Spleen (tissue), 11 donors: ENCODE results near the gene NIT2. TPM values are rescaled to one million over a fixed set of nuclear protein-coding genes. Genes with fewer than 3 reads are reported as not detected.

Experiments
- DNase-seq: peaks from one replicate; pipeline ENCODE4 v3.0.0-alpha.2; 2020
- H3K27ac ChIP-seq, 8 donors: fragments of 200-600 bp; sonication (generic) in 7 of 8; 1 replicate in 4 of 8; 2 replicates in 4 of 8; pipeline versions ENCODE4 v1.5.0 to v1.8.0; 2016 to 2021; ENCODE audit warnings: inconsistent platforms in 4 of 8, mild to moderate bottlenecking in 4 of 8, moderate library complexity in 1 of 8
- H3K27me3 ChIP-seq, 7 donors: fragments of 200-600 bp; sonication (generic) in 6 of 7; replicated peaks in 1 of 7; 1 replicate in 4 of 7; 2 replicates in 3 of 7; pipeline versions ENCODE4 v1.5.0 to v1.8.0; 2016 to 2021; ENCODE audit warnings: inconsistent platforms in 3 of 7, mild to moderate bottlenecking in 1 of 7
- H3K36me3 ChIP-seq, 6 donors: fragments of 200-600 bp; sonication (generic) in 5 of 6; 1 replicate in 4 of 6; 2 replicates in 2 of 6; pipeline versions ENCODE4 v1.5.0 to v1.8.0; 2016 to 2021; ENCODE audit warnings: inconsistent platforms in 2 of 6
- H3K4me1 ChIP-seq, 6 donors: fragments of 200-600 bp; sonication (generic) in 5 of 6; 1 replicate in 3 of 6; 2 replicates in 3 of 6; pipeline versions ENCODE4 v1.5.0 to v1.8.0; 2016 to 2021; ENCODE audit warnings: inconsistent platforms in 3 of 6
- H3K4me3 ChIP-seq, 8 donors: fragments of 200-600 bp; sonication (generic) in 7 of 8; 1 replicate in 4 of 8; 2 replicates in 4 of 8; pipeline versions ENCODE4 v1.5.0 to v1.8.0; 2016 to 2021; ENCODE audit warnings: inconsistent platforms in 4 of 8, mild to moderate bottlenecking in 4 of 8, moderate library complexity in 2 of 8
- H3K9me3 ChIP-seq, 8 donors: fragments of 200-600 bp; sonication (generic) in 7 of 8; 1 replicate in 4 of 8; 2 replicates in 4 of 8; pipeline versions ENCODE4 v1.5.0 to v1.8.0; 2016 to 2021; ENCODE audit warnings: inconsistent platforms in 4 of 8
- POLR2A ChIP-seq, 3 donors: fragments of 450-650 bp; IDR thresholded peaks; one replicate each; pipeline ENCODE4 v1.5.1; 2017; ENCODE audit warnings: antibody characterized with exemption in 3 of 3, mild to moderate bottlenecking in 1 of 3
- POLR2AphosphoS5 ChIP-seq, 3 donors: sonication (generic); formaldehyde crosslinking; IDR thresholded peaks; one replicate each; pipeline ENCODE4 v1.5.1; 2017; ENCODE audit warnings: antibody characterized with exemption in 3 of 3
- WGBS, 5 donors: extraction: QIAGEN DNeasy Blood & Tissue Kit in 3 of 5; methylation state at CpG; one replicate each; pipeline versions ENCODE4 v1.1.5 to v1.1.7; 2013 to 2018; 5-methylcytosine and 5-hydroxymethylcytosine counted together
- intact Hi-C: fragments of 100-400 bp; cut with DNase I; formaldehyde crosslinking; loops from one replicate; pipeline ENCODE4 v1.15.0; 2023; ENCODE audit warnings: low total_unique reads
- polyA plus RNA-seq, 3 donors: library from polyadenylated mRNA; stranded (reverse); fragments of 200-250 nt; gene quantifications; one replicate each; pipeline ENCODE4 v1.2.1, GENCODE V29; 2013
- total RNA-seq, 7 donors: library from RNA; depleted of rRNA in 3 of 7; stranded (reverse); fragments of >200 nt in 3 of 7; fragmentation: NEBNext Ultra II Directional in 4 of 7; extraction: Animal tissue kit (Norgen Biotek cat#: 25700) in 4 of 7; gene quantifications; one replicate each; pipeline versions ENCODE4 v1.1.0 to v1.2.1, GENCODE V29; 2016 to 2021
- TF ChIP-seq, protein P1 (sequence below), 11 experiments: fragments of 200-600 bp in 7 of 11; fragments of 450-650 bp in 4 of 11; sonication (generic) in 4 of 11; IDR thresholded peaks in 8 of 11; conservative IDR thresholded peaks in 3 of 11; 1 replicate in 7 of 11; 2 replicates in 4 of 11; pipeline versions ENCODE4 v1.4.0 to v1.8.0; 2016 to 2021; ENCODE audit warnings: antibody characterized with exemption in 11 of 11, inconsistent platforms in 4 of 11, mild to moderate bottlenecking in 1 of 11
- donor health status: healthy with polysubstance abuse.
- donor health status: DM: no; HTN: no; CAD: no; lungs with moderate emphysema.
- donor health status: DM: no; HTN: no; CAD: no.
- donor health status: Bipolar disorder and iron deficiency.
- donor health status: healthy.
- donor health status: DM: no; HTN: no; CAD: no.
- donor health status: DM: yes; HTN: yes; CAD: no.

Gene NIT2
- total and polyA plus RNA-seq, 10 donors, result 16.8 to 30.8 (median 24.7) TPM

DNA sequence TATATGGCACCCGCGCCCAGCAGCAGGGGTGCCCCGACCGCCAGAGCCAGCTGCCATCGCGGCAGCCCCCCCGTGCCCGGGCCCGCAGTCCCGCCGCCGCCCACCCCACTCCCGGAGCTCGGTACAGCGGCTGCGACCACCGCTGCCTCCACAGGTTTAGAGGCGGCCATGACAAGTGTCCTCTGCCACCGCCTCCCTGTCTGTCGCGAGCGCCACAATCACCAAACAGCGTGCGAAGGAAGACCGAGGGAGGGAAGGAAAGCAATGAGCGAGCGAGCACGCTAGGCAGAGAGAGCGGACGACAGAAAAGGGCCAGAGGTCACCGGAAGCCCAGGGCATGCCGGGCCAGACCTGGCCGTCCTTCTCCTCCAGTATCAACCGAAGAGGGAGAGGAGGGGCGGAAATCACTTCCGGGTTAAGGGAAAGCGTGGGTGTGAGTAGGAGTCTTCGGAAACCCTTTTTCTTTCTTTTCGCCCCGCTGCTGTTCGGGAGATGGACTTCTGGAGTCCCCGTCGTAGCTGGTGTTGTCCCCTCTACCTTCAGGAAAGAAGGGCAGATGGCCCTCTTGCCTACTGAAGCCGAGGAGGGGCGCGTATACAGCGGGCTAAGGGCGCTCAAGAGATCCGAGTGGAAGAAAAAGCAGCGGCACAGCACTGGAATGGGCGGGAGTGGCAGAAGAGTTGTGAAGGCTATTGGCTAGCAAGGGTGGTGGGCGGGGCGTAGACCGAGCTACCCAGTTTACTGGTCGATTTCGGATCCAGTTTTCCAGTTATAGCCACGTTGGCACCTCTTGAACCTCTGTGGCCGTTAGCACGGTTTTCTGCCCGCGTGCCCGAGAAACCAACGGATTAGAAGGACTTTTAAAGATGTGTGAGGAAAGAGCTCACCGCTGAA lies 66.5 kb downstream of the NIT2 start, which contains the start of the genes LNP1 and TOMM70:
TSS of gene LNP1 (plus strand) at position 760 of the 894 bp plus-strand sequence. CDS start 28,191 bp downstream, outside the sequence.
TSS of gene TOMM70 (minus strand) at position 310 of the 894 bp plus-strand sequence. CDS start at position 170, 140 bp downstream.
- intact Hi-C loops, result loop anchor here (10.0 kb wide), 1 partner anchor 94 kb away; the partner anchor contains the start of gene TMEM45A
- H3K4me1 ChIP-seq, result peaks cover 26 to 72% (median 53%) of the 10 kb centered on the region in 6 donors
- 0 to 1% (median 0%) methylated on average over 47 to 64 of the region's 64 CpGs for WGBS, 5 donors
- peak within 1 kb of the TSS; percentile 65 to 95 (median 92) for H3K27ac ChIP-seq
- H3K27me3 ChIP-seq, result no peaks in the 10 kb centered on the region
- peak; percentile 97 for DNase-seq
- TF ChIP-seq, protein P1, sequence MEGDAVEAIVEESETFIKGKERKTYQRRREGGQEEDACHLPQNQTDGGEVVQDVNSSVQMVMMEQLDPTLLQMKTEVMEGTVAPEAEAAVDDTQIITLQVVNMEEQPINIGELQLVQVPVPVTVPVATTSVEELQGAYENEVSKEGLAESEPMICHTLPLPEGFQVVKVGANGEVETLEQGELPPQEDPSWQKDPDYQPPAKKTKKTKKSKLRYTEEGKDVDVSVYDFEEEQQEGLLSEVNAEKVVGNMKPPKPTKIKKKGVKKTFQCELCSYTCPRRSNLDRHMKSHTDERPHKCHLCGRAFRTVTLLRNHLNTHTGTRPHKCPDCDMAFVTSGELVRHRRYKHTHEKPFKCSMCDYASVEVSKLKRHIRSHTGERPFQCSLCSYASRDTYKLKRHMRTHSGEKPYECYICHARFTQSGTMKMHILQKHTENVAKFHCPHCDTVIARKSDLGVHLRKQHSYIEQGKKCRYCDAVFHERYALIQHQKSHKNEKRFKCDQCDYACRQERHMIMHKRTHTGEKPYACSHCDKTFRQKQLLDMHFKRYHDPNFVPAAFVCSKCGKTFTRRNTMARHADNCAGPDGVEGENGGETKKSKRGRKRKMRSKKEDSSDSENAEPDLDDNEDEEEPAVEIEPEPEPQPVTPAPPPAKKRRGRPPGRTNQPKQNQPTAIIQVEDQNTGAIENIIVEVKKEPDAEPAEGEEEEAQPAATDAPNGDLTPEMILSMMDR (IDR thresholded peaks at IDR 0.05 in 8 of 11, conservative IDR thresholded peaks at IDR 0.05 in 3 of 11), result peak in 1 of 11 experiments; percentile 38
- TF ChIP-seq POLR2A (IDR thresholded peaks at IDR 0.05) (peak in 2 of 3 donors; percentile 41 to 79), POLR2AphosphoS5 (IDR thresholded peaks at IDR 0.05) (peak; percentile 86 to 88 (median 87))
- peak within 1 kb of the TSS; percentile 72 to 97 (median 94) for H3K4me3 ChIP-seq
- H3K9me3 ChIP-seq, result no peaks in the 10 kb centered on the region
- no peaks in the 10 kb centered on the region for H3K36me3 ChIP-seq

- H3K4me3 ChIP-seq, result peak overlapping the region; percentile 72 to 97 (median 94)
- peaks cover 26 to 66% (median 50%) of the 10 kb centered on the region in 6 donors for H3K4me1 ChIP-seq
- intact Hi-C loops, result loop anchor here (10.0 kb wide), 1 partner anchor 93 kb away; the partner anchor contains the start of gene TMEM45A
- peak; percentile 86 for DNase-seq
- H3K27me3 ChIP-seq, result no peaks in the 10 kb centered on the region
- H3K9me3 ChIP-seq, result peaks cover 0 to 3% (median 2%) of the 10 kb centered on the region in 8 donors
- no peak for TF ChIP-seq POLR2AphosphoS5 (IDR thresholded peaks at IDR 0.05)
- no peak for TF ChIP-seq POLR2A (IDR thresholded peaks at IDR 0.05)
- TF ChIP-seq, protein P1 (IDR thresholded peaks at IDR 0.05 in 8 of 11, conservative IDR thresholded peaks at IDR 0.05 in 3 of 11), result no peak
- 0 to 1% (median 1%) methylated on average over 23 of the region's 23 CpGs for WGBS, 5 donors
- H3K36me3 ChIP-seq, result no peaks in the 10 kb centered on the region
- peak overlapping the region; percentile 65 to 95 (median 92) for H3K27ac ChIP-seq
These were observed 67.1 kb downstream of the NIT2 start for GRCh38 chr3:100401674-100402041.

GRCh38 chr3:100402256-100402655 lies 67.7 kb downstream of the NIT2 start:
- Histone ChIP-seq H3K27me3 (no peaks in the 10 kb centered on the region), H3K36me3 (no peaks in the 10 kb centered on the region), H3K27ac (peak overlapping the region in 7 of 8 donors; percentile 65 to 95 (median 92)), H3K9me3 (peaks cover 0 to 9% (median 8%) of the 10 kb centered on the region in 8 donors), H3K4me1 (peaks cover 26 to 60% (median 45%) of the 10 kb centered on the region in 6 donors), H3K4me3 (peak overlapping the region; percentile 72 to 97 (median 94))
- 6 to 10% (median 8%) methylated on average over 2 of the region's 2 CpGs for WGBS, 5 donors
- TF ChIP-seq, protein P1 (IDR thresholded peaks at IDR 0.05 in 8 of 11, conservative IDR thresholded peaks at IDR 0.05 in 3 of 11), result no peak
- TF ChIP-seq POLR2A (IDR thresholded peaks at IDR 0.05), result no peak
- TF ChIP-seq POLR2AphosphoS5 (IDR thresholded peaks at IDR 0.05), result no peak
- intact Hi-C loops, result loop anchor here (10.0 kb wide), 1 partner anchor 93 kb away; the partner anchor contains the start of gene TMEM45A
- DNase-seq, result no peak
